Left forelimb (tissue), 1 donor: ENCODE data around the gene TMTC3.

Source experiments
- DNase-seq: peaks from one replicate; pipeline ENCODE4 v3.0.0-alpha.2; 2018; ENCODE audit warnings: low spot score

TMTC3 gene

GRCh38 chr12:88227263-88227662 lies 85.2 kb downstream of the TMTC3 start:
- no peak for DNase-seq

GRCh38 chr12:88227871-88228270 lies 85.8 kb downstream of the TMTC3 start:
- no peak for DNase-seq

GRCh38 chr12:88228720-88229119 lies 86.6 kb downstream of the TMTC3 start:
- DNase-seq: no peak

- DNase-seq: no peak
Observed at GRCh38 chr12:88230271-88230670, 88.2 kb downstream of the TMTC3 start.

- no peak for DNase-seq
Observed at GRCh38 chr12:88235183-88235833, 93.2 kb downstream of the TMTC3 start.

DNA sequence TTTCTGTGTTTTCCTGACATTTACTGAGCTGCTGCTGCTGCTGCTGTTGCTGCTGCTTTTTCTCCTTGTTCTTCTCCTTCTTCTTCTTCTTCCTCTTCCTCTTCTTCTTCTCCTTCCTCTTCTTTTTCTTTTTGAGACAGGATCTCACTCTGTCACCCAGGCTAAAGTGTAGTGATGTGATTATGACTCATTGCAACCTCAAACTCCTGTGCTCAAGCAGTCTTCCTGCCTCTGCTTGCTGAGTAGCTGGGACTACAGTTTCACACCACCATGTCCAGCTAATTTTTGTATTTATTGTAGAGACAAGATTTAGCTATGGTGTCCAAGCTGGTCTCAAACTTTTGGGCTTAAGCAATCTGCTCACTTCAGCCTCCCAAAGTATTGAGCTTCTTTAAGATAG lies 95.8 kb downstream of the TMTC3 start:
- DNase-seq: no peak

DNA sequence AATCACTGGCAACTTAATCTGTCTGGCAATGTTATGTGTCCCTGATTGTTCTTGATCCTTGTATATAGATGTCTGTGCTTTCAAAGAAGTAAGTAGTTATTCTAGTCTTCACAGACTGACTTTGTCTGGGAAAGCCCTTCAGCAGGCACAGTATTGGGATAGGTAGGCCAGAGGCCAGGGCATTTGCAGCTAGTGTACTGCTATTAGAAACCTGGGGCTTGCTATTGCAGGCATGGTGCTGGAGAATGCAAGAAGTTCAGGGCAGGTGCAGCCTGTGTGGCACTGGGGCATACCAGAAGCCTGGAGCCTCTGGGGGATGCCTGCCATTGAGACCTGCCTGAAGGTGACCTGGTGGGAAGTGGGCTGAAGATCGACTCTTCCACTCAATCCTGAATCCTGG lies 96.3 kb downstream of the TMTC3 start:
- DNase-seq: no peak

GRCh38 chr12:88241862-88242570 lies 99.9 kb downstream of the TMTC3 start:
- DNase-seq: no peak

- DNase-seq: no peak
Observed at GRCh38 chr12:88242571-88242925, 100.4 kb downstream of the TMTC3 start.

DNA sequence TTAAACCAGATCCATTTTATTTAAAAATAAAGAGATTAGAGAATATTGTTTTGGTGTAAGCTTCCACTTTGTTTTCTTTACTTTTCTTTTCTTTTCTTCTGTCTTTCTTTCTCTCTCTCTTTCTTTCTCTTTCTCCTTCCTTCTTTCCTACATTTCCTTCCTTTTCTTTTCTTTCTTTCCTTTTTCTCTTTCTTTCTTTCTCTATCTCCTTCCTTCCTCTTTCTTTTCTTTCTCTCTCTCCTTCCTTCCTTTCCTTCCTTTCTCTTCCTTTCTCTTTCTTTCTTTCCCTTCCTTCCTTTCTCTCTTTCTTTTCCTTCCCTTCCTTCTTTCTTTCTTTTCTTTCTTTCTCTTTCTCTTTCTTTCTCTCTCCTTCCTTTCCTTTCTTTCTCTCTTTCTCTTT lies 100.8 kb downstream of the TMTC3 start:
- DNase-seq: no peak

GRCh38 chr12:88243982-88244381 lies 101.9 kb downstream of the TMTC3 start:
- DNase-seq: no peak

- DNase-seq: no peak
Observed at GRCh38 chr12:88245905-88246304, 103.8 kb downstream of the TMTC3 start.

DNA sequence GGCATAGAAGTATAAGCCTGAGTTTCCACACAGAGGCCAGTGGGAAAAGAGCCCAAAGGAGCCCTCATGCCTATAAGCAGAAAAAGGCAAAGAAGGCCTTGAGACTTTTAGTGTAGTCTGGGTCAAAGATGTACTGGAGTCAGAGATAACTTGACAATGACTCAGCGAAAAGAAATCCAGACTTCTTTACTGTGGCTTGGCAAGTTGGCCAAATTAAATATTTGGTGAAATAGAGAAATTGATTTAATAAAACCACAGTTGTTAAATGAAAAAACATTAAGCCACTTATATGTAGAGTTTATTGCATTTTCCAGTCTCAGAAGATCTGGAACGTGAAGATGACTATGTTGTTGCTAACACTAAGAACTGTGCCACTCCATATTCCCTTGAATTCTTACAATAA lies 105.1 kb downstream of the TMTC3 start:
- no peak for DNase-seq

DNA sequence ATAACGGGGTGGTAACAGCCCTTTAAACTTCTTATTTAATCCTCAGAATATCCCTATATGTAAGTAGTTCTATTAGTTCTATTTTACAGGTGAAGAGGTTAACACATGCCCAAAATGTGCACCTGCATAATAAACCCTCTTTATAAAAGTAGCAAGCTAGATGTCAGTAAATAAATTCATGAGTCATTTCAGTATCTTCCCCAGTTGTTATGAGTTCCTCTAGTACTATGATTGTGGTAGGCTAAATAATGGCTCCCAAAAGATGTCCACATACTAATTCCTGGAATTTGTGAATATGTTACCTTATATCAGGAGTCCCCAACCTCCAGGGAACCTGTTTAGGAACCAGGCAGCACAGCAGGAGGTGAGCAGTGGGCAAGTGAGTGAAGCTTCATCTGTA lies 106.5 kb downstream of the TMTC3 start:
- no peak for DNase-seq
